NK-92 treated with Interleukin-12 subunit alpha and Interleukin-12 subunit beta, amount 100 ng/mL, for 24 hours (cell line): ENCODE results near the gene PDIK1L.

Experiments used
- DNase-seq: peaks from one replicate; lab custom pipeline; 2025; lab: John Stamatoyannopoulos, UW

Gene PDIK1L

GRCh38 chr1:26155370-26156284 lies 44.0 kb downstream of the PDIK1L start:
- DNase-seq, result no peak

GRCh38 chr1:26156285-26157038 lies 44.8 kb downstream of the PDIK1L start:
- DNase-seq, result no peak

- no peak for DNase-seq
These were observed 46.8 kb downstream of the PDIK1L start for GRCh38 chr1:26158271-26158907.

GRCh38 chr1:26158908-26159742 lies 47.5 kb downstream of the PDIK1L start, which contains the start of gene FAM110D:
FAM110D (plus strand) TSS chr1:26159079; CDS start chr1:26161292, 2,213 bp downstream.
- no peak for DNase-seq

- DNase-seq, result no peak
These were observed 48.1 kb downstream of the PDIK1L start for GRCh38 chr1:26159743-26160039.

- DNase-seq, result no peak
These were observed 49.1 kb downstream of the PDIK1L start for GRCh38 chr1:26160527-26161414.

- no peak for DNase-seq
These were observed 50.0 kb downstream of the PDIK1L start for GRCh38 chr1:26161415-26162219.

GRCh38 chr1:26162220-26162709 lies 50.6 kb downstream of the PDIK1L start:
- no peak for DNase-seq

- DNase-seq, result no peak
These were observed 52.0 kb downstream of the PDIK1L start for GRCh38 chr1:26163684-26164035.

- no peak for DNase-seq
These were observed 52.6 kb downstream of the PDIK1L start for GRCh38 chr1:26164036-26164860.

- DNase-seq, result no peak
These were observed 53.5 kb downstream of the PDIK1L start for GRCh38 chr1:26164861-26165842.

GRCh38 chr1:26166719-26167281 lies 55.2 kb downstream of the PDIK1L start:
- no peak for DNase-seq

- no peak for DNase-seq
These were observed 57.0 kb downstream of the PDIK1L start, which contains the start of gene C1orf232 for GRCh38 chr1:26168410-26169197. C1orf232 (minus strand) TSS chr1:26168963; CDS start chr1:26168499, 464 bp downstream.

GRCh38 chr1:26169198-26169554 lies 57.6 kb downstream of the PDIK1L start:
- no peak for DNase-seq

- peak; percentile 83 for DNase-seq
These were observed 58.2 kb downstream of the PDIK1L start, which contains the start of gene ZNF593 for GRCh38 chr1:26169669-26170471. ZNF593 (plus strand) TSS chr1:26169908; CDS start chr1:26169984, 76 bp downstream.

- DNase-seq, result no peak
These were observed 58.8 kb downstream of the PDIK1L start for GRCh38 chr1:26170472-26170821.
